ENCODE measurements around the gene SAMD5. TPM values are rescaled to one million over a fixed set of nuclear protein-coding genes. Genes with fewer than 3 reads are reported as not detected.

SAMD5 gene
- total and polyA plus RNA-seq, 9 of the 15 experiments (the other 6 are each of a cell fraction or from before 2014, with no cell fraction given), result 0.15 to 0.91 (median 0.55) TPM

- TF ChIP-seq ETS1 (conservative IDR thresholded peaks at IDR 0.05; ENCODE audit: control insufficient read depth, low read depth, low read length) (no peak), RFX7 (CRISPR knock-in tag; IDR thresholded peaks at IDR 0.05) (no peak), HNRNPK (IDR thresholded peaks at IDR 0.05; ENCODE audit: low read depth, low read length, poor library complexity, severe bottlenecking) (no peak), BMI1 (IDR thresholded peaks at IDR 0.05; ENCODE audit: low read length) (no peak)
These were observed 69.0 kb downstream of the SAMD5 start (continued) for GRCh38 chr6:147577488-147577887.

DNA sequence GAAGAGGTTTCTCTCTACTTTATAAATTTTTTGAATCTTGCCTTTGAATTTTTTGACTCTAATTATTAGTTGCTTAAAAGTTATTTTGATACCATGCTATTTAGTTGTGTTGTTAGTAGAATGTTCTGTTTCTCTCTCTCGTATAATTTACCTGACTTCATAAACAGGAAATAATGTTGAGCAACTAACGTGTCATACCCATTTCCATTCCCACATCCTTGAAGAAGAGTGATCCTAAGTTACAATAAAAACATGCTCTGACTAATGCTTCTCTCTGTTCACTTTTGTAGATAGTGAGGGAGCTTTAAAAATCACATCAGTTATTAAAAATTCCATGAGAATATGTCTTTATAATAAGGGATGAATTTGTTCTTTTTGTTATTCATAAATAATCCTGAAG lies 69.7 kb downstream of the SAMD5 start:
- in situ Hi-C loops (cut with MboI) (no loop called here), intact Hi-C loops (cut with micrococcal nuclease) (no loop called here)
- Histone ChIP-seq H3K4me2 (ENCODE audit: insufficient read depth, low read length) (no peak overlapping the region), H2AFZ (ENCODE audit: low read depth, low read length) (no peak overlapping the region), H3K79me2 (ENCODE audit: control insufficient read depth, insufficient read depth, low read length) (no peaks in the 10 kb centered on the region), H3K9me3 (replicated peaks; ENCODE audit: control insufficient read depth, insufficient read depth, low read depth, low read length) (no peaks in the 10 kb centered on the region), H3K9me1 (ENCODE audit: control insufficient read depth, insufficient read depth, low read length) (no peaks in the 10 kb centered on the region), H3K9ac (ENCODE audit: insufficient read depth in 1 of 2, low read depth in 2 of 2, low read length in 2 of 2) (no peak overlapping the region), H3K36me3 (ENCODE audit: control insufficient read depth, insufficient read depth, low read length) (no peaks in the 10 kb centered on the region), H3K27me3 (ENCODE audit: control insufficient read depth in 2 of 2, insufficient read depth in 2 of 2, low read length in 2 of 2) (peaks cover 5 to 9% of the 10 kb centered on the region in 2 experiments; a peak in 2 of 5 replicates), H3K4me3 (no peak overlapping the region), H3K27ac (ENCODE audit: extremely low read depth, low read depth, low read length) (no peak overlapping the region), H4K20me1 (replicated peaks; ENCODE audit: control insufficient read depth, insufficient read depth, low read length) (no peaks in the 10 kb centered on the region), H3K4me1 (replicated peaks in 1 of 2; ENCODE audit: control insufficient read depth in 2 of 2, insufficient read depth in 2 of 2, low read length in 2 of 2) (no peaks in the 10 kb centered on the region)
- CTCF ChIA-PET (ENCODE audit: low intra/inter-chr PET ratio), result no interaction called here
- no TSS peak for BruUV-seq (replicated peaks)
- WGBS (ENCODE audit: insufficient coverage, low coverage, missing lambda C conversion rate), result 0% methylated on average over 2 of the region's 2 CpGs
- FAIRE-seq (no peak), DNase-seq (ENCODE audit: extremely low read depth in 1 of 4, low spot score in 3 of 4) (no peak), ATAC-seq (no peak)
- POLR2A ChIA-PET, result no interaction called here
- TF ChIP-seq, protein P1, sequence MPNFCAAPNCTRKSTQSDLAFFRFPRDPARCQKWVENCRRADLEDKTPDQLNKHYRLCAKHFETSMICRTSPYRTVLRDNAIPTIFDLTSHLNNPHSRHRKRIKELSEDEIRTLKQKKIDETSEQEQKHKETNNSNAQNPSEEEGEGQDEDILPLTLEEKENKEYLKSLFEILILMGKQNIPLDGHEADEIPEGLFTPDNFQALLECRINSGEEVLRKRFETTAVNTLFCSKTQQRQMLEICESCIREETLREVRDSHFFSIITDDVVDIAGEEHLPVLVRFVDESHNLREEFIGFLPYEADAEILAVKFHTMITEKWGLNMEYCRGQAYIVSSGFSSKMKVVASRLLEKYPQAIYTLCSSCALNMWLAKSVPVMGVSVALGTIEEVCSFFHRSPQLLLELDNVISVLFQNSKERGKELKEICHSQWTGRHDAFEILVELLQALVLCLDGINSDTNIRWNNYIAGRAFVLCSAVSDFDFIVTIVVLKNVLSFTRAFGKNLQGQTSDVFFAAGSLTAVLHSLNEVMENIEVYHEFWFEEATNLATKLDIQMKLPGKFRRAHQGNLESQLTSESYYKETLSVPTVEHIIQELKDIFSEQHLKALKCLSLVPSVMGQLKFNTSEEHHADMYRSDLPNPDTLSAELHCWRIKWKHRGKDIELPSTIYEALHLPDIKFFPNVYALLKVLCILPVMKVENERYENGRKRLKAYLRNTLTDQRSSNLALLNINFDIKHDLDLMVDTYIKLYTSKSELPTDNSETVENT (CRISPR knock-in tag; IDR thresholded peaks at IDR 0.05), result no peak
- TF ChIP-seq ZNF274 (IDR thresholded peaks at IDR 0.05; ENCODE audit: borderline replicate concordance, low read depth, low read length) (no peak), NEUROD1 (IDR thresholded peaks at IDR 0.05; ENCODE audit: borderline replicate concordance, low read depth, low read length, partially characterized antibody) (no peak), BMI1 (IDR thresholded peaks at IDR 0.05; ENCODE audit: low read length) (no peak), HNRNPUL1 (IDR thresholded peaks at IDR 0.05; ENCODE audit: low read length) (no peak), AFF4 (CRISPR knock-in tag; IDR thresholded peaks at IDR 0.05) (no peak), ZNF655 (CRISPR knock-in tag; IDR thresholded peaks at IDR 0.05) (no peak), SMARCB1 (IDR thresholded peaks at IDR 0.05; ENCODE audit: insufficient read length, low read depth) (no peak)
- TF ChIP-seq, protein P2, sequence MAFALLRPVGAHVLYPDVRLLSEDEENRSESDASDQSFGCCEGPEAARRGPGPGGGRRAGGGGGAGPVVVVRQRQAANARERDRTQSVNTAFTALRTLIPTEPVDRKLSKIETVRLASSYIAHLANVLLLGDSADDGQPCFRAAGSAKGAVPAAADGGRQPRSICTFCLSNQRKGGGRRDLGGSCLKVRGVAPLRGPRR (CRISPR knock-in tag; IDR thresholded peaks at IDR 0.05), result no peak

Measured in K562 (cell line).